Chondrocyte (in vitro differentiated cells): Measurements from ENCODE around the gene CAMSAP3. TPM values are rescaled to one million over a fixed set of nuclear protein-coding genes. Genes with fewer than 3 reads are reported as not detected.

ENCODE experiments used
- DNase-seq: peaks from one replicate; pipeline ENCODE4 v3.0.0; 2021; ENCODE audit warnings: mixed read lengths, low spot score
- H3K27ac Mint-ChIP-seq: one replicate; pipeline ENCODE4 v1.8.0; 2021; ENCODE audit warnings: mild to moderate bottlenecking, moderate library complexity, mixed read lengths; ENCODE audit not compliant: unreplicated experiment
- H3K27me3 Mint-ChIP-seq: 2 replicates; pipeline ENCODE4 v1.8.0; 2021; ENCODE audit warnings: low read depth, mixed read lengths
- H3K36me3 Mint-ChIP-seq: 2 replicates; pipeline ENCODE4 v1.8.0; 2021; ENCODE audit warnings: low read depth, mixed read lengths
- H3K4me1 Mint-ChIP-seq: 2 replicates; pipeline ENCODE4 v1.8.0; 2021; ENCODE audit warnings: low read depth, mild to moderate bottlenecking, mixed read lengths
- H3K4me3 Mint-ChIP-seq: one replicate; pipeline ENCODE4 v1.8.0; 2021; ENCODE audit warnings: mild to moderate bottlenecking, moderate library complexity, mixed read lengths; ENCODE audit not compliant: unreplicated experiment
- H3K9me3 Mint-ChIP-seq: 2 replicates; pipeline ENCODE4 v1.8.0; 2021; ENCODE audit warnings: low read depth, mixed read lengths
- CTCF ChIP-seq: fragments of 200-600 bp; sonication (generic); IDR thresholded peaks from 2 replicates; pipeline ENCODE4 v1.5.0; 2021; ENCODE audit warnings: antibody characterized with exemption, mild to moderate bottlenecking, moderate library complexity
- total RNA-seq: library from RNA; stranded (reverse); gene quantifications from 3 replicates; pipeline ENCODE4 v1.2.1, GENCODE V29; 2021

The CAMSAP3 gene
- total RNA-seq, 1 donor from 2014 or later: 0.42 TPM

- H3K27me3 Mint-ChIP-seq: peaks cover 2% of the 10 kb centered on the region
- no peak overlapping the region for H3K27ac Mint-ChIP-seq
- DNase-seq: no peak
- H3K36me3 Mint-ChIP-seq: no peaks in the 10 kb centered on the region
- H3K4me3 Mint-ChIP-seq: no peak overlapping the region
- TF ChIP-seq CTCF: no peak
- H3K4me1 Mint-ChIP-seq: no peaks in the 10 kb centered on the region
- no peaks in the 10 kb centered on the region for H3K9me3 Mint-ChIP-seq
These were observed 15.0 kb downstream of the CAMSAP3 start for GRCh38 chr19:7610491-7611240.

- TF ChIP-seq CTCF: no peak
- peaks cover under 1% of the 10 kb centered on the region for H3K27me3 Mint-ChIP-seq
- no peaks in the 10 kb centered on the region for H3K9me3 Mint-ChIP-seq
- DNase-seq: no peak
- H3K36me3 Mint-ChIP-seq: no peaks in the 10 kb centered on the region
- H3K4me3 Mint-ChIP-seq: no peak overlapping the region
- no peaks in the 10 kb centered on the region for H3K4me1 Mint-ChIP-seq
- H3K27ac Mint-ChIP-seq: no peak overlapping the region
These were observed 16.0 kb downstream of the CAMSAP3 start for GRCh38 chr19:7611541-7612279.

GRCh38 chr19:7612282-7613274, 16.9 kb downstream of the CAMSAP3 start:
- Mint-ChIP-seq H3K27ac (no peak overlapping the region), H3K36me3 (no peaks in the 10 kb centered on the region), H3K4me3 (no peak overlapping the region), H3K4me1 (no peaks in the 10 kb centered on the region), H3K27me3 (no peaks in the 10 kb centered on the region), H3K9me3 (no peaks in the 10 kb centered on the region)
- TF ChIP-seq CTCF: no peak
- DNase-seq: no peak

GRCh38 chr19:7614859-7615741, 19.4 kb downstream of the CAMSAP3 start:
- H3K27ac Mint-ChIP-seq: no peak overlapping the region
- H3K4me3 Mint-ChIP-seq: no peak overlapping the region
- DNase-seq: no peak
- H3K4me1 Mint-ChIP-seq: no peaks in the 10 kb centered on the region
- TF ChIP-seq CTCF: no peak
- H3K27me3 Mint-ChIP-seq: no peaks in the 10 kb centered on the region
- H3K9me3 Mint-ChIP-seq: no peaks in the 10 kb centered on the region
- H3K36me3 Mint-ChIP-seq: no peaks in the 10 kb centered on the region
